HL-60 (cell line): ENCODE data around the gene TENM4.

Experiments
- GABPA ChIP-seq: IDR thresholded peaks from 2 replicates; pipeline ENCODE4 v1.6.1; 2012; ENCODE audit warnings: low read depth
- POLR2AphosphoS5 ChIP-seq: IDR thresholded peaks from 2 replicates; pipeline ENCODE4 v1.6.1; 2012; ENCODE audit warnings: low read depth
- SPI1 ChIP-seq: IDR thresholded peaks from 2 replicates; pipeline ENCODE4 v1.6.1; 2012; ENCODE audit warnings: low read depth, mild to moderate bottlenecking, borderline replicate concordance
- TF ChIP-seq, protein P1 (sequence below): IDR thresholded peaks from one replicate; pipeline ENCODE4 v1.5.1; 2011; ENCODE audit warnings: low read length, control low read depth, inconsistent platforms; ENCODE audit not compliant: insufficient read depth
- TF ChIP-seq, protein P2 (sequence below): IDR thresholded peaks from 2 replicates; pipeline ENCODE4 v1.6.1; 2012; ENCODE audit warnings: low read depth; ENCODE audit not compliant: insufficient replicate concordance

DNA sequence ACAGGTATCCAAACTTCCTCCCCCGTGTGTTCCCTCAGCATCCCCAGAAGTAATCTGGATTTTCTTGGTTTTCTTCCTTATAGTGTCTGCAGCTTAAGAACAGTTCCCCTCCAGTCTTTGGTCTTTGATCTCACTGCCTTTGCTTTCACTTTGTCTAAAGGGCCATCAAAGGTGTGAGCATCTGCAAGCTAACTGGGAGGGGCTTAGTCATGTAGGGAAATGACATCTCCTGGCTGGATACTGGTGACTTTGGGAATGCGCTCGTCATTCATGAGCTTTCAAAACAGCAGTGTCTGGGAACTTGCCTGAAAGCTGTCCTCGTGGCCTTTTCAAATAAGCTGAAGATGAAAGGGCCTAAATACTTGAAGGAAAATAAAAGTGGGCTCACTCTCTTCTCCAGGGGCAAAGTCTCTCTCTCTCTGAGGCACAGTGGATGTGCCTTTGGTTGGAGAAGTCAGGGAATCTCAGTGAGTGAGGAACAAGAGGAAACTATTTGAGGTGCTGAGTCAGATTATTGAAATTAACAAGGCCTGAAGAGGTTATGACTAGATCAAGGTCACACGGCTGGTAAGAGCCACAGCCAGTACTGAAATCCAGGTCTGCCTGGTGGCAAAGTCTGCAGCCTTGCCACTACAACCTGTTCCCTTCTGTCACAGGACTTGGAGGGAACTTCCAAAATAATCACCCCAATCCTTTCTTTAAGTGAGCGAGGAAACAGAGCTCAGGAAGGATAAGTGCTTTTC, 45.6 kb upstream of the TENM4 start:
- TF ChIP-seq, protein P1, sequence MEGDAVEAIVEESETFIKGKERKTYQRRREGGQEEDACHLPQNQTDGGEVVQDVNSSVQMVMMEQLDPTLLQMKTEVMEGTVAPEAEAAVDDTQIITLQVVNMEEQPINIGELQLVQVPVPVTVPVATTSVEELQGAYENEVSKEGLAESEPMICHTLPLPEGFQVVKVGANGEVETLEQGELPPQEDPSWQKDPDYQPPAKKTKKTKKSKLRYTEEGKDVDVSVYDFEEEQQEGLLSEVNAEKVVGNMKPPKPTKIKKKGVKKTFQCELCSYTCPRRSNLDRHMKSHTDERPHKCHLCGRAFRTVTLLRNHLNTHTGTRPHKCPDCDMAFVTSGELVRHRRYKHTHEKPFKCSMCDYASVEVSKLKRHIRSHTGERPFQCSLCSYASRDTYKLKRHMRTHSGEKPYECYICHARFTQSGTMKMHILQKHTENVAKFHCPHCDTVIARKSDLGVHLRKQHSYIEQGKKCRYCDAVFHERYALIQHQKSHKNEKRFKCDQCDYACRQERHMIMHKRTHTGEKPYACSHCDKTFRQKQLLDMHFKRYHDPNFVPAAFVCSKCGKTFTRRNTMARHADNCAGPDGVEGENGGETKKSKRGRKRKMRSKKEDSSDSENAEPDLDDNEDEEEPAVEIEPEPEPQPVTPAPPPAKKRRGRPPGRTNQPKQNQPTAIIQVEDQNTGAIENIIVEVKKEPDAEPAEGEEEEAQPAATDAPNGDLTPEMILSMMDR, result no peak
- TF ChIP-seq POLR2AphosphoS5 (no peak), SPI1 (no peak), GABPA (no peak)
- TF ChIP-seq, protein P2, sequence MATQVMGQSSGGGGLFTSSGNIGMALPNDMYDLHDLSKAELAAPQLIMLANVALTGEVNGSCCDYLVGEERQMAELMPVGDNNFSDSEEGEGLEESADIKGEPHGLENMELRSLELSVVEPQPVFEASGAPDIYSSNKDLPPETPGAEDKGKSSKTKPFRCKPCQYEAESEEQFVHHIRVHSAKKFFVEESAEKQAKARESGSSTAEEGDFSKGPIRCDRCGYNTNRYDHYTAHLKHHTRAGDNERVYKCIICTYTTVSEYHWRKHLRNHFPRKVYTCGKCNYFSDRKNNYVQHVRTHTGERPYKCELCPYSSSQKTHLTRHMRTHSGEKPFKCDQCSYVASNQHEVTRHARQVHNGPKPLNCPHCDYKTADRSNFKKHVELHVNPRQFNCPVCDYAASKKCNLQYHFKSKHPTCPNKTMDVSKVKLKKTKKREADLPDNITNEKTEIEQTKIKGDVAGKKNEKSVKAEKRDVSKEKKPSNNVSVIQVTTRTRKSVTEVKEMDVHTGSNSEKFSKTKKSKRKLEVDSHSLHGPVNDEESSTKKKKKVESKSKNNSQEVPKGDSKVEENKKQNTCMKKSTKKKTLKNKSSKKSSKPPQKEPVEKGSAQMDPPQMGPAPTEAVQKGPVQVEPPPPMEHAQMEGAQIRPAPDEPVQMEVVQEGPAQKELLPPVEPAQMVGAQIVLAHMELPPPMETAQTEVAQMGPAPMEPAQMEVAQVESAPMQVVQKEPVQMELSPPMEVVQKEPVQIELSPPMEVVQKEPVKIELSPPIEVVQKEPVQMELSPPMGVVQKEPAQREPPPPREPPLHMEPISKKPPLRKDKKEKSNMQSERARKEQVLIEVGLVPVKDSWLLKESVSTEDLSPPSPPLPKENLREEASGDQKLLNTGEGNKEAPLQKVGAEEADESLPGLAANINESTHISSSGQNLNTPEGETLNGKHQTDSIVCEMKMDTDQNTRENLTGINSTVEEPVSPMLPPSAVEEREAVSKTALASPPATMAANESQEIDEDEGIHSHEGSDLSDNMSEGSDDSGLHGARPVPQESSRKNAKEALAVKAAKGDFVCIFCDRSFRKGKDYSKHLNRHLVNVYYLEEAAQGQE, result no peak
